Stimulated activated CD4-positive, alpha-beta T cell treated with anti-CD3 and anti-CD28 coated beads, Interleukin-12 subunit alpha, Interleukin-12 subunit beta, amount 100 ng/mL, for 4 hours (primary cell): ENCODE results near the gene MYL6B.
"Not testable (repeated sequence)": the region's sequence is repeated elsewhere in the genome, so short reads cannot be mapped to it uniquely, and the experiment has no call there.

Source experiments
- DNase-seq: peaks from one replicate; pipeline ENCODE4 v3.0.0-alpha.2; 2020

The MYL6B gene

GRCh38 chr12:56154246-56154771 is 1.9 kb downstream of the MYL6B start:
- no peak for DNase-seq

DNA sequence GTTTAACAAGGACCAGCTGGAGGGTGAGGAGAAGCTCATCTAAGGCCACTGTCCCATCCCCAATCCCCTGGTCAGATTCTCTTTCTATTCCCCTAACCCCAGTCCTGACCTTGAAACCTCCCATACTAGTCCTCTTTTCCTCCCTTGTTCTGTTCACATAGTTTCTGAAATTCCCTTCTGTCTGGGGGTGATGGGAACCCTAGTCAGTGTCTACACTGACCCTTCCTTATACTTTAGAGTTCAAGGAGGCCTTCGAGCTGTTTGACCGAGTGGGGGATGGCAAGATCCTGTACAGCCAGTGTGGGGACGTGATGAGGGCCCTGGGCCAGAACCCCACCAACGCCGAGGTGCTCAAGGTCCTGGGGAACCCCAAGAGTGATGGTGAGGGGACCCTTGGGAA is 2.4 kb downstream of the MYL6B start:
- no peak for DNase-seq

DNA sequence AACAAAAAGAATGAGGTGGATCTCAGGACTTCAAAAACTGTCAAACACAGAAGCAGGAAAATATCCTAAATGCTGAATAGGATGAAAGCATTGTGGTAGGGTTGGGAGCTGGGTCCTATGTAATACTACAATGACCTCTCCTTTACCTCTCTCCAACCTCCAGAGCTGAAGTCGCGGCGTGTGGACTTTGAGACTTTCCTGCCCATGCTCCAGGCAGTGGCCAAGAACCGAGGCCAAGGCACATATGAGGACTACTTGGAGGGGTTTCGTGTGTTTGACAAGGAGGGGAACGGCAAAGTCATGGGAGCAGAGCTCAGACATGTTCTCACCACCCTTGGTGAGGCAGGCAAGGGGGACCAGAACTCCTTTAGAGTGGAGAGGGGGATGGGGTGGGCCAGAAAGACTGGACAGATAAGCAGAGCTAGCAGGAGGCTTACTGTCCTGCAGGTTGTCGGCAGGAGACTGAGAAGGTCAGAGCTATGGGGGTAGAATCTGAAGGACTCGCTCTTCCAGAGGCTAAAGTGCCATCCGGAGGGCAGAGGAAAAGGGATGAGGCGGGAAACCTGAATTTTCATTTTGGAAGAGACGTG is 3.0 kb downstream of the MYL6B start:
- no peak for DNase-seq

- not testable (repeated sequence) for DNase-seq
Measured at GRCh38 chr12:56156464-56157200, 4.2 kb downstream of the MYL6B start.

DNA sequence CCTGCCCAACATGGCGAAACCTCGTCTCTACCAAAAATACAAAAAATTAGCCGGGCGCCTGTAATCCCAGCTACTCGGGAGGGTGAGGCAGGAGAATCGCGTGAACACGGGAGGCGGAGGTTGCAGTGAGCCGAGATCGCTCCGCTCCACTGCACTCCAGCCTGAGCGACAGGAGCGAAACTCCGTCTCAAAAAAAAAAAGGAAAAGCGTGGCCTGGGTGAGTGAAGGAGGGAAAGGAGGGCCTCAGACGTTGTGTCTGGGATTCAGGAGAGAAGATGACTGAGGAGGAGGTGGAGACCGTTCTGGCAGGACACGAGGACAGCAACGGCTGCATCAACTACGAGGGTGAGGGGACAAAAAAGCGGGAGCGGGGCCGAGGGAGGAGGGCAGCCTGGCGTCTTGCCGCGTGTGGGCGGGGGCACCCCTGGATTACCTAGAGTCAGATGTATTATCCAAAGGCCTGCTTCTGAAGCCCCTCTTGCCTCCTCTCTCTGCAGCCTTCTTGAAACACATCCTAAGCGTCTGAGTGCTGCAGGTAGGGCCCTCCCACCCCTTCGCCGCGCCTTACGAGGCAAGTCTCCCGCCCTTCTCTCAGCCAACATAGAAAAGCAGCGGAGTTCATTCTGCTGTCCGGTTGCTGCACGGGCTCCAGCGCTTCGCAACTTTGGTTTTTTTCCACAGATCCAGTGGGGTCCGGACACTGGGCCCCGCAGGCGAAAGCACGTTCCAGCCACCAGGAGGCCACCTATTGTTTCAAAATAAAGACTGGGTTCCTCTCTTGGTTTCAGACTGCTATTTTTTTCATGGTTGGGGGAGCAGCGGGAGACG is 5.0 kb downstream of the MYL6B start:
- peak; percentile 39 for DNase-seq

- DNase-seq, result peak; percentile 79
Measured at GRCh38 chr12:56158029-56158925, 5.9 kb downstream of the MYL6B start, which contains the start of gene MYL6. Gene MYL6 (plus strand): TSS chr12:56158359. CDS start chr12:56158402, 43 bp downstream.

DNA sequence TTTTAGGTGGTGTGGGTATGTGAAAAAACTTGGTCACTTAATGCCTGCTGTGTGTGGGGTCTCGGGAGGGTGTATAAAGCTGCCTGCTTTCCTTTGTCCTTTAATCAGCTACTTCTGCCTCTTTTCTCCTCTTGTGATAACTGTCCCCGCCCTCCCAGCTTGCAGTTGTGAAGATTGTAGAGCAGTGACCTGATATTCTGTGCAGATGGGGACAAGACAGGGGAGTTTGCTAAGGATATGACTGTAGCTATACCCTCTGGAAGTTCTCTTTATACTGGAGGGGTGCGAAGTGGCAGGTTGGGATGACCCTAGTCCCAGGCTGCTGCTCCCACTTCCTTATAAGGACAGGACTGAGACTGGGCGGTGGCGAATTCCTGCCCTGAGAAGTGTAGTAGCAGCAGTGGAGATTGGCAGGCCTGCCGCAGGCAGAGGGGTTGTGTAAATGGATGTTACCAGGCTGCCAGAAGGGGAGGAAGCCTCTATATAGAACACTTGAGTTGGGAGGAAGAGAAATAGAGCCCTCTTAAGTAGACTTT is 6.6 kb downstream of the MYL6B start:
- DNase-seq, result no peak

GRCh38 chr12:56159482-56160192 is 7.2 kb downstream of the MYL6B start:
- DNase-seq, result no peak

- peak; percentile 43 for DNase-seq
Measured at GRCh38 chr12:56160193-56160763, 7.9 kb downstream of the MYL6B start.

DNA sequence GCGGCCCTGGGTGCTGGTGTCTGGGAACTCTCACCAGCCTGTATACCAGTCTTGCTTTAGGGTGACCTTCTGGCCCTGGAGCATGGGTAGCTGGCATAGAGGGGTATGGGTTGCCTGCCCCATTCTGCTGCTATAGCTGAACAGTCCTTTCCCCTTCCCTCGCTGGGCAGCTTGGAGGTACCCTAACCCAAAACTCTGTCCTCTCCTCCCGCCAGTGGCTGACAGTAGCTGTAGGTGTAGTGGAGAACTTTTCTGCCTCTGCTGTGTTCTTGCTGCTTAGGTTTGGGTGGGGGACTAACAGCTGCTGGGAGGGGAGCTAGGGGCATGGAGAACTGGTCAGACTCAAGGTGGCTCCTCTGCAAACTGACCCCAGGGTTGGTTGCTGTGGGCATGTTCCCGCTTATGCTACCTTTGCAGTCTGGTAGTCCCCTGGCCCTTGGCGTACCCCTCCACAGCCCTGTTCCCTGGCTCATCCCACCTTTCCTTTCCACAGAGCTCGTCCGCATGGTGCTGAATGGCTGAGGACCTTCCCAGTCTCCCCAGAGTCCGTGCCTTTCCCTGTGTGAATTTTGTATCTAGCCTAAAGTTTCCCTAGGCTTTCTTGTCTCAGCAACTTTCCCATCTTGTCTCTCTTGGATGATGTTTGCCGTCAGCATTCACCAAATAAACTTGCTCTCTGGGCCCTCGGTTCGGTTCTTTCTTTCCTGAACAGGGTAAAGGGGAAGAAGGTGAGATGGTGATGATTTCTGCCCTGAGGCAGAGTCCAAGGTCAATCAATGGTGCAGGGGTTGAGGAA is 8.7 kb downstream of the MYL6B start:
- DNase-seq, result no peak

GRCh38 chr12:56161690-56162351 is 9.4 kb downstream of the MYL6B start:
- no peak for DNase-seq

DNA sequence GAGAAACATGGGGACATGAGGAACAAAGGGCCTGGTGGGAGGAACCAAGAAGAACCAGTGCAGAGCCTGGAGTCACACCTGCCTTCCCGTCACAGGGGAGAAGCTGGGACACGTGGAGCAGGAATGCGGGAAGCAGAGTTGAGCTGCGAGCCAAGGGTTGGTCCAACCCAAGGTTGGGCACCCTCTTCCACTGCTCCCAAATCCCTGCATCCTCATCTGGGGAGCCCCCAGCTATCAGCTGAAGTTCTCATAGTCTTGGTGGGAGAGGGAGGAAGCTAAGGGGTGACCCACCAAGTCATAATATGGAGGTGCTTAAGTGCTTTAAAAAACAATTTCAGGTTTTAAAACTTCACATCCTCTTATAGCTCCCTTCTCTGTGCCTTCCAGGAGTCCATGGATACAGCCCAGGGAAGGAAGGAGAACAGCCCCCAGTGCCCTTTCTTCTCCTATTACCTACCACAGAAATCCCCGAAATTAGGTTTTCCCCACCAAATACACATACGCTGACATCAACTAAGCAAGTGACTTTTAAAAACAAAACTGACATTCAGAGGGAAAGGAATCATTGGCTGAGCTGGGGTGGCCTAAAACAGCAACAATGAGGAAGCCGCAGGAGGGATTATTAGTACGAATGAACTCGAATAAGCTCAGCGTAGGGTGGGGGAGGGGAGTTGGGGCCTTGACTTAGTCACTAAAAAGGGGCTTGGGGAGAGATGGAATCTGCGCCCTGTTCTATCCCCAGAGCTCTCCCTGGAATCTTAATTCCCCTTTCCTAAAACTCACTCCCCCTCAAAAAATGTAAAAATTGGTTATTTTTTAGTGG is 10.3 kb downstream of the MYL6B start:
- DNase-seq, result no peak

GRCh38 chr12:56163533-56164344 is 11.4 kb downstream of the MYL6B start:
- no peak for DNase-seq

- DNase-seq, result no peak
Measured at GRCh38 chr12:56164345-56164729, 11.9 kb downstream of the MYL6B start.

DNA sequence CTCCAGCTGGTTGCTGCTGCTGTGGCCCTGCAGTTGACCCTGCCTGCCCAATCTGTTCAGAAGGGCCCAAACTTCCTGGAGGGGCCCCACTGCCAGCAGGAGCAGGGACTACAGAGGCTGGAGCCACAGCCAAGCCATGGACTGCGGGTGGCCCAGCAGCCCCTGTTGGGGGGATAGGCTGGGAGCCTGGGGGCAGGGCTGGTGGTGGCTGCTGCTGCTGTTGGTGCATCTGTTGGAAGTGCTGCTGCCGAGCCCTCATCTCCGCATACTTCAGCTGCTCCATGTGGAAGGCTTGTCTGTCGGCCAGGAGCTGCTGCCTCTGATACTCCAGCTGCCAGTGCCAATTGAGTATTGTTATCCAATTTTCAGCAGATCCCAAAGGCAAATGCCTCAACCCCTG is 13.0 kb downstream of the MYL6B start:
- DNase-seq, result no peak

GRCh38 chr12:56169229-56169759 is 16.9 kb downstream of the MYL6B start:
- DNase-seq, result no peak

- DNase-seq, result no peak
Measured at GRCh38 chr12:56172839-56173238, 20.5 kb downstream of the MYL6B start.

GRCh38 chr12:56178347-56178746 is 26.0 kb downstream of the MYL6B start:
- DNase-seq, result no peak
